H1 (cell line): ENCODE measurements around the gene TSHR. TPM values are rescaled to one million over a fixed set of nuclear protein-coding genes. Genes with fewer than 3 reads are reported as not detected.

Experiments used
- CTCF ChIA-PET: fragments of 300-600 bp; sonication (Branson Sonifier 250); formaldehyde crosslinking; loops from one replicate; lab custom pipeline; 2021; ENCODE audit not compliant: partially characterized antibody; lab: Charles Lee
- POLR2A ChIA-PET: fragments of 300-600 bp; sonication (Branson Sonifier 250); formaldehyde crosslinking; loops from one replicate; lab custom pipeline; 2021; ENCODE audit warnings: inconsistent platforms; ENCODE audit not compliant: partially characterized antibody; lab: Charles Lee
- DNase-seq, 2 experiments: peaks; one replicate each; pipeline versions ENCODE4 v3.0.0 to v3.0.0-alpha.2; 2010 to 2022; ENCODE audit warnings: low spot score in 2 of 2, low read depth in 1 of 2, mixed read lengths in 1 of 2
- FAIRE-seq: peaks from 2 replicates; lab custom pipeline; 2011; peaks lifted over from hg19 to GRCh38; lab: Jason Lieb, UNC
- H2AFZ ChIP-seq: 2 replicates; pipeline ENCODE4 v1.8.1; 2012; ENCODE audit warnings: low read length, inconsistent platforms
- H2AK5ac ChIP-seq: 2 replicates; pipeline ENCODE4 v1.6.1; 2013; ENCODE audit warnings: low read depth, low read length
- H2BK120ac ChIP-seq: replicated peaks from 2 replicates; pipeline ENCODE3; 2013; ENCODE audit warnings: low read depth, low read length, inconsistent platforms
- H2BK12ac ChIP-seq: 2 replicates; pipeline ENCODE4 v1.6.1; 2013; ENCODE audit warnings: low read depth, low read length
- H2BK15ac ChIP-seq: 2 replicates; pipeline ENCODE4 v1.6.1; 2013; ENCODE audit warnings: low read length
- H2BK20ac ChIP-seq: 2 replicates; pipeline ENCODE4 v1.6.1; 2013; ENCODE audit warnings: low read length
- H2BK5ac ChIP-seq: 2 replicates; pipeline ENCODE4 v1.6.1; 2013; ENCODE audit warnings: low read depth, low read length
- H3K14ac ChIP-seq: 2 replicates; pipeline ENCODE4 v1.6.1; 2013; ENCODE audit warnings: inconsistent platforms; ENCODE audit not compliant: insufficient read length
- H3K18ac ChIP-seq: 2 replicates; pipeline ENCODE4 v1.6.1; 2013; ENCODE audit warnings: low read length; ENCODE audit errors: extremely low read depth
- H3K23ac ChIP-seq: 2 replicates; pipeline ENCODE4 v1.6.1; 2013; ENCODE audit warnings: inconsistent platforms; ENCODE audit not compliant: insufficient read length
- H3K23me2 ChIP-seq: 2 replicates; pipeline ENCODE4 v1.6.1; 2013; ENCODE audit warnings: low read depth, low read length
- H3K27ac ChIP-seq: 2 replicates; pipeline ENCODE4 v1.6.1; 2011; ENCODE audit warnings: low read depth, low read length, inconsistent platforms
- H3K27me3 ChIP-seq, 4 experiments: replicated peaks in 1 of 4; 1 replicate in 1 of 4; 2 replicates in 3 of 4; pipeline versions ENCODE4 v1.6.1 to v1.8.1; 2011 to 2013; ENCODE audit warnings: low read length in 3 of 4, mild to moderate bottlenecking in 3 of 4, inconsistent platforms in 2 of 4, mixed read lengths in 2 of 4, moderate library complexity in 1 of 4; ENCODE audit not compliant: control insufficient read depth in 3 of 4, insufficient read depth in 3 of 4; ENCODE audit errors: extremely low read depth in 1 of 4
- H3K36me3 ChIP-seq, 4 experiments: 2 replicates each; pipeline versions ENCODE4 v1.6.1 to v1.8.1; 2011 to 2013; ENCODE audit warnings: mild to moderate bottlenecking in 4 of 4, low read length in 3 of 4, moderate library complexity in 2 of 4, control low read depth in 1 of 4, inconsistent platforms in 1 of 4; ENCODE audit not compliant: insufficient read depth in 4 of 4, control insufficient read depth in 2 of 4
- H3K4ac ChIP-seq: replicated peaks from 2 replicates; pipeline ENCODE3; 2013; ENCODE audit warnings: low read length, low read depth, mixed read lengths, inconsistent platforms; ENCODE audit not compliant: insufficient read length
- H3K4me1 ChIP-seq, 4 experiments: replicated peaks in 1 of 4; 1 replicate in 1 of 4; 2 replicates in 3 of 4; pipeline versions ENCODE4 v1.6.1 to v1.8.1; 2011 to 2013; ENCODE audit warnings: low read length in 3 of 4, inconsistent platforms in 2 of 4, mixed read lengths in 1 of 4; ENCODE audit not compliant: insufficient read depth in 4 of 4, control insufficient read depth in 3 of 4
- H3K4me2 ChIP-seq, 2 experiments: 2 replicates each; pipeline versions ENCODE4 v1.6.1 to v1.8.1; 2011 to 2013; ENCODE audit warnings: low read depth in 2 of 2, low read length in 2 of 2, control low read depth in 1 of 2, inconsistent platforms in 1 of 2, mild to moderate bottlenecking in 1 of 2; ENCODE audit not compliant: insufficient read depth in 1 of 2
- H3K4me3 ChIP-seq, 4 experiments: fragments of 200-600, 300-600 bp in 1 of 4; sonication (generic), shearing (Covaris generic), sonication (Bioruptor Twin) in 1 of 4; 2 replicates each; pipeline versions ENCODE4 v1.5.1 to v1.8.1; 2011 to 2016; ENCODE audit warnings: low read length in 4 of 4, low read depth in 3 of 4, control low read depth in 2 of 4, inconsistent platforms in 2 of 4, mild to moderate bottlenecking in 2 of 4, mixed read lengths in 1 of 4, moderate library complexity in 1 of 4; ENCODE audit not compliant: insufficient read depth in 2 of 4; ENCODE audit errors: extremely low read depth in 1 of 4
- H3K56ac ChIP-seq: replicated peaks from 2 replicates; pipeline ENCODE3; 2013; ENCODE audit warnings: low read depth, mild to moderate bottlenecking, mixed read lengths, low read length, inconsistent platforms; ENCODE audit not compliant: insufficient read length
- H3K79me1 ChIP-seq: 2 replicates; pipeline ENCODE4 v1.6.1; 2013; ENCODE audit warnings: low read depth, low read length, control low read depth
- H3K79me2 ChIP-seq, 2 experiments: 2 replicates each; pipeline versions ENCODE4 v1.6.1 to v1.8.1; 2012 to 2013; ENCODE audit warnings: low read length in 2 of 2, mild to moderate bottlenecking in 2 of 2, inconsistent platforms in 1 of 2; ENCODE audit not compliant: insufficient read depth in 2 of 2, control insufficient read depth in 1 of 2
- H3K9ac ChIP-seq, 4 experiments: replicated peaks in 1 of 4; 1 replicate in 1 of 4; 2 replicates in 3 of 4; pipeline versions ENCODE4 v1.6.1 to v1.8.1; 2011 to 2013; ENCODE audit warnings: low read depth in 3 of 4, low read length in 3 of 4, control low read depth in 2 of 4, mild to moderate bottlenecking in 2 of 4, moderate library complexity in 2 of 4, inconsistent platforms in 1 of 4; ENCODE audit errors: extremely low read depth in 1 of 4
- H3K9me3 ChIP-seq, 2 experiments: 2 replicates each; pipeline versions ENCODE4 v1.6.1 to v1.8.1; 2012 to 2013; ENCODE audit warnings: mild to moderate bottlenecking in 2 of 2, moderate library complexity in 2 of 2, control low read depth in 1 of 2, inconsistent platforms in 1 of 2, low read depth in 1 of 2, low read length in 1 of 2, mixed read lengths in 1 of 2; ENCODE audit not compliant: insufficient read depth in 2 of 2
- H4K20me1 ChIP-seq, 2 experiments: replicated peaks in 1 of 2; 2 replicates each; pipeline versions ENCODE3 to v1.8.1; 2011 to 2013; ENCODE audit warnings: inconsistent platforms in 2 of 2, low read length in 2 of 2, mild to moderate bottlenecking in 1 of 2; ENCODE audit not compliant: insufficient read depth in 2 of 2, control insufficient read depth in 1 of 2
- H4K5ac ChIP-seq: 2 replicates; pipeline ENCODE4 v1.6.1; 2013; ENCODE audit warnings: low read length, low read depth, mixed read lengths, inconsistent platforms; ENCODE audit not compliant: insufficient read length
- H4K8ac ChIP-seq: 2 replicates; pipeline ENCODE4 v1.8.0; 2013; ENCODE audit warnings: mild to moderate bottlenecking, moderate library complexity, low read length, inconsistent platforms; ENCODE audit not compliant: insufficient read depth; ENCODE audit errors: extremely low read depth
- H4K91ac ChIP-seq: replicated peaks from 2 replicates; pipeline ENCODE3; 2013; ENCODE audit warnings: low read length, mixed read lengths, inconsistent platforms; ENCODE audit not compliant: insufficient read length
- BCL11A ChIP-seq, 2 experiments: IDR thresholded peaks; one replicate each; pipeline ENCODE4 v1.6.1; 2011; ENCODE audit warnings: low read depth in 2 of 2, low read length in 2 of 2, mild to moderate bottlenecking in 2 of 2
- CBX5 ChIP-seq: fragments of 300-800, 300-1000 bp; sonication (generic); IDR thresholded peaks from 2 replicates; pipeline ENCODE4 v1.7.1; 2016; ENCODE audit warnings: antibody characterized with exemption, low read length, low read depth
- CBX8 ChIP-seq: fragments of 300-800, 300-1000 bp; sonication (generic); IDR thresholded peaks from 2 replicates; pipeline ENCODE4 v1.7.1; 2016; ENCODE audit warnings: low read depth, low read length, borderline replicate concordance
- FOSL1 ChIP-seq: IDR thresholded peaks from 2 replicates; pipeline ENCODE4 v1.6.1; 2011; ENCODE audit warnings: mild to moderate bottlenecking, low read depth, low read length, moderate library complexity; ENCODE audit not compliant: insufficient read depth
- JUN ChIP-seq: IDR thresholded peaks from 2 replicates; pipeline ENCODE4 v1.6.1; 2011; ENCODE audit warnings: low read depth, mild to moderate bottlenecking, improper control_type of control experiment, low read length
- NANOG ChIP-seq: IDR thresholded peaks from 2 replicates; pipeline ENCODE4 v1.6.1; 2011; ENCODE audit warnings: low read length, low read depth, mild to moderate bottlenecking, inconsistent platforms; ENCODE audit not compliant: insufficient read depth, poor library complexity, severe bottlenecking
- POLR2AphosphoS5 ChIP-seq: IDR thresholded peaks from 2 replicates; pipeline ENCODE4 v1.6.1; 2011; ENCODE audit warnings: low read depth, low read length
- RBBP5 ChIP-seq: IDR thresholded peaks from 2 replicates; pipeline ENCODE4 v1.7.1; 2012; ENCODE audit warnings: low read depth, mild to moderate bottlenecking, inconsistent platforms, low read length, moderate library complexity, borderline replicate concordance
- SRF ChIP-seq: IDR thresholded peaks from 2 replicates; pipeline ENCODE4 v1.6.1; 2011; ENCODE audit warnings: mild to moderate bottlenecking, low read depth, low read length, moderate library complexity
- TAF7 ChIP-seq: optimal IDR thresholded peaks from 2 replicates; pipeline ENCODE3; 2011; ENCODE audit warnings: low read depth, mild to moderate bottlenecking, inconsistent platforms, low read length, moderate library complexity, borderline replicate concordance
- TEAD4 ChIP-seq: IDR thresholded peaks from 2 replicates; pipeline ENCODE4 v1.6.1; 2012; ENCODE audit warnings: low read depth, low read length, inconsistent platforms, mixed read lengths
- WGBS, 2 experiments: shearing (Covaris generic) in 1 of 2; methylation state at CpG; one replicate each; pipeline versions ENCODE4 v1.1.6 to v1.1.7; 2013 to 2015; ENCODE audit warnings: low lambda C conversion rate in 2 of 2, mixed read lengths in 2 of 2, inconsistent platforms in 1 of 2, low coverage in 1 of 2, missing lambda C conversion rate in 1 of 2; ENCODE audit not compliant: insufficient replicate concordance in 2 of 2, insufficient coverage in 1 of 2, insufficient read length in 1 of 2; ENCODE audit errors: extremely low coverage in 1 of 2, missing lambda C conversion rate in 1 of 2; 5-methylcytosine and 5-hydroxymethylcytosine counted together
- polyA plus RNA-seq, 7 experiments: library from polyadenylated mRNA; depleted of rRNA in 3 of 7; stranded (reverse) in 5 of 7; unstranded in 2 of 7; fragments of >200 nt in 5 of 7; fragments of 200-250 nt in 2 of 7; gene quantifications; 1 replicate in 5 of 7; 2 replicates in 1 of 7; 4 replicates in 1 of 7; pipeline versions ENCODE4 v1.2.1 to v1.2.3, GENCODE V29; 2011 to 2013; ENCODE audit warnings: missing spikeins in 2 of 7, mixed read lengths in 2 of 7
- total RNA-seq: library from RNA; stranded (reverse); fragmentation: NEBNext Ultra II Directional; extraction: Animal tissue kit (Norgen Biotek cat#: 25700); gene quantifications from 2 replicates; pipeline ENCODE4 v1.2.1, GENCODE V29; 2021

The TSHR gene
- total and polyA plus RNA-seq, 2 of the 8 experiments (the other 6 are each of a cell fraction or from before 2014, with no cell fraction given), result 0.27 TPM; not detected in 1

- Histone ChIP-seq H4K5ac (no peak overlapping the region), H4K91ac (no peak overlapping the region), H3K23me2 (peaks cover 5% of the 10 kb centered on the region; the same call in 1 of the 2 replicates), H3K4me2 (peak overlapping the region in 1 of 2 experiments; percentile 75; a peak in 1 of 4 replicates), H2BK12ac (no peak overlapping the region), H2BK15ac (no peak overlapping the region), H3K23ac (no peak overlapping the region), H3K4me3 (peak overlapping the region in 1 of 4 experiments; percentile 81; a peak in 3 of 8 replicates), H3K9me3 (no peaks in the 10 kb centered on the region), H4K8ac (no peak overlapping the region), H2BK20ac (no peak overlapping the region), H3K14ac (no peak overlapping the region), H3K79me1 (no peaks in the 10 kb centered on the region), H3K79me2 (no peaks in the 10 kb centered on the region), H3K27ac (no peak overlapping the region), H2BK120ac (no peak overlapping the region), H3K56ac (no peak overlapping the region), H3K27me3 (no peaks in the 10 kb centered on the region), H2AK5ac (no peak overlapping the region), H4K20me1 (no peaks in the 10 kb centered on the region), H3K4ac (no peak overlapping the region), H3K18ac (no peak overlapping the region), H2AFZ (no peak overlapping the region), H3K9ac (no peak overlapping the region), H3K36me3 (no peaks in the 10 kb centered on the region; a peak in 1 of 8 replicates), H2BK5ac (no peak overlapping the region), H3K4me1 (peaks cover 0 to 5% (median 0%) of the 10 kb centered on the region in 4 experiments; a peak in 2 of 7 replicates)
- FAIRE-seq, result no peak
- DNase-seq, result no peak
- POLR2A ChIA-PET, result interaction anchor here (0.7 to 3.0 kb wide), 5 partner anchors 25 to 52 kb away, joined by 3 to 15 read pairs (median 3); partner anchors contain the start of gene GTF2A1
- 52% methylated on average over 3 of the region's 3 CpGs; no CpG with 5 or more reads in 1 of the 2 experiments for WGBS, 2 experiments
- CTCF ChIA-PET, result interaction anchor here (0.7 to 4.5 kb wide), 26 partner anchors 10 to 323 kb away, joined by 3 to 65 read pairs (median 4); no protein-coding TSS in a partner anchor
- TF ChIP-seq CBX8 (no peak), TAF7 (no peak), FOSL1 (no peak), NANOG (no peak), SRF (no peak), BCL11A (IDR thresholded peaks at IDR 0.05; ENCODE audit: low read depth in 2 of 2, low read length in 2 of 2) (no peak), JUN (no peak), POLR2AphosphoS5 (no peak), TEAD4 (no peak), CBX5 (no peak), RBBP5 (no peak)
Observed at GRCh38 chr14:81170829-81171195, 215.4 kb downstream of the TSHR start.
